Ascending aorta (tissue), 2 donors: Measurements from ENCODE around the gene CGAS. TPM values are rescaled to one million over a fixed set of nuclear protein-coding genes. Genes with fewer than 3 reads are reported as not detected.

Experiments used
- DNase-seq, 2 donors: peaks; one replicate each; pipeline ENCODE4 v3.0.0-alpha.2; 2019; ENCODE audit warnings: low spot score in 2 of 2
- H3K27ac ChIP-seq, 2 donors: fragments of 200-600 bp; sonication (generic); one replicate each; pipeline ENCODE4 v1.5.1; 2016 to 2017; ENCODE audit warnings: mild to moderate bottlenecking in 1 of 2
- H3K27me3 ChIP-seq: fragments of 200-600 bp; sonication (generic); one replicate; pipeline ENCODE4 v1.5.1; 2017
- H3K36me3 ChIP-seq, 2 donors: fragments of 200-600 bp; sonication (generic); one replicate each; pipeline ENCODE4 v1.5.1; 2016
- H3K4me1 ChIP-seq, 2 donors: fragments of 200-600 bp; sonication (generic); one replicate each; pipeline ENCODE4 v1.5.1; 2016 to 2017; ENCODE audit warnings: mild to moderate bottlenecking in 1 of 2
- H3K4me3 ChIP-seq, 2 donors: fragments of 200-600 bp; sonication (generic); one replicate each; pipeline ENCODE4 v1.5.1; 2016 to 2017; ENCODE audit warnings: mild to moderate bottlenecking in 1 of 2
- H3K9me3 ChIP-seq, 2 donors: fragments of 200-600 bp; sonication (generic); one replicate each; pipeline ENCODE4 v1.5.1; 2016
- intact Hi-C: fragments of 100-400 bp; cut with DNase I; formaldehyde crosslinking; loops from one replicate; pipeline ENCODE4 v1.15.1; 2023
- total RNA-seq: library from RNA; depleted of rRNA; stranded (reverse); fragments of >200 nt; gene quantifications from one replicate; pipeline ENCODE4 v1.1.0, GENCODE V29; 2016
- TF ChIP-seq, protein P1 (sequence below), 3 experiments: fragments of 200-600 bp in 2 of 3; fragments of 450-650 bp in 1 of 3; sonication (generic) in 2 of 3; IDR thresholded peaks; one replicate each; pipeline ENCODE4 v1.5.1; 2016 to 2019; ENCODE audit warnings: antibody characterized with exemption in 3 of 3, mild to moderate bottlenecking in 1 of 3, moderate library complexity in 1 of 3

Gene CGAS
- total RNA-seq, 1 donor from 2014 or later: 15.9 TPM

GRCh38 chr6:73418081-73418741, 33.9 kb downstream of the CGAS start:
- H3K4me3 ChIP-seq: no peak overlapping the region
- H3K36me3 ChIP-seq: peaks cover 0 to 6% of the 10 kb centered on the region in 2 donors
- intact Hi-C loops: no loop called here
- H3K4me1 ChIP-seq: no peaks in the 10 kb centered on the region
- TF ChIP-seq, protein P1, sequence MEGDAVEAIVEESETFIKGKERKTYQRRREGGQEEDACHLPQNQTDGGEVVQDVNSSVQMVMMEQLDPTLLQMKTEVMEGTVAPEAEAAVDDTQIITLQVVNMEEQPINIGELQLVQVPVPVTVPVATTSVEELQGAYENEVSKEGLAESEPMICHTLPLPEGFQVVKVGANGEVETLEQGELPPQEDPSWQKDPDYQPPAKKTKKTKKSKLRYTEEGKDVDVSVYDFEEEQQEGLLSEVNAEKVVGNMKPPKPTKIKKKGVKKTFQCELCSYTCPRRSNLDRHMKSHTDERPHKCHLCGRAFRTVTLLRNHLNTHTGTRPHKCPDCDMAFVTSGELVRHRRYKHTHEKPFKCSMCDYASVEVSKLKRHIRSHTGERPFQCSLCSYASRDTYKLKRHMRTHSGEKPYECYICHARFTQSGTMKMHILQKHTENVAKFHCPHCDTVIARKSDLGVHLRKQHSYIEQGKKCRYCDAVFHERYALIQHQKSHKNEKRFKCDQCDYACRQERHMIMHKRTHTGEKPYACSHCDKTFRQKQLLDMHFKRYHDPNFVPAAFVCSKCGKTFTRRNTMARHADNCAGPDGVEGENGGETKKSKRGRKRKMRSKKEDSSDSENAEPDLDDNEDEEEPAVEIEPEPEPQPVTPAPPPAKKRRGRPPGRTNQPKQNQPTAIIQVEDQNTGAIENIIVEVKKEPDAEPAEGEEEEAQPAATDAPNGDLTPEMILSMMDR (IDR thresholded peaks at IDR 0.05): no peak
- no peaks in the 10 kb centered on the region for H3K27me3 ChIP-seq
- H3K9me3 ChIP-seq: no peaks in the 10 kb centered on the region
- DNase-seq: no peak
- no peak overlapping the region for H3K27ac ChIP-seq

GRCh38 chr6:73413102-73413501, 39.0 kb downstream of the CGAS start:
- TF ChIP-seq, protein P1 (IDR thresholded peaks at IDR 0.05): no peak
- Histone ChIP-seq H3K36me3 (no peaks in the 10 kb centered on the region), H3K4me3 (no peak overlapping the region), H3K4me1 (no peaks in the 10 kb centered on the region), H3K27me3 (no peaks in the 10 kb centered on the region), H3K9me3 (no peaks in the 10 kb centered on the region), H3K27ac (no peak overlapping the region)
- no peak for DNase-seq
- intact Hi-C loops: no loop called here

- no peaks in the 10 kb centered on the region for H3K4me1 ChIP-seq
Observed at GRCh38 chr6:73409395-73409794, 42.7 kb downstream of the CGAS start.

DNA sequence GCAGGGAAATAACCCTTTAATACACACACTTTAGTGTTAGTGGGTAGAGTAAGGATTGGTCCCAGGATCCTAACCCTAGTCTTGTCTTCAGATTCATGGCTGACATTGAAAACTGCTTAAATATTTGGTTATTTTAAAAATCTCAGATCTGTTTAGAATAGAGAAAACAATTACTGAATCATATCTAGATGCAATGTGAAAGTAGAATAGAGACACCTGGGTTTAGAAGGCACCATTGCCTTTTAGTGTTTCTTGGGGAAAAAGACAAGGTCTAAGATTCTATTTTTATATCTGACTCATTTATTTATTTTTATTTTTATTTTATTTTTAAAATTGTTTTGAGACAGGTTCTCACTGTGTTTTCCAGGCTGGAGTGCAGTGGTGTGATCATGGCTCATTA, 51.4 kb downstream of the CGAS start:
- H3K9me3 ChIP-seq: no peaks in the 10 kb centered on the region
- H3K4me3 ChIP-seq: no peak overlapping the region
- H3K4me1 ChIP-seq: no peaks in the 10 kb centered on the region
- no peaks in the 10 kb centered on the region for H3K36me3 ChIP-seq
- no peak overlapping the region for H3K27ac ChIP-seq
- TF ChIP-seq, protein P1 (IDR thresholded peaks at IDR 0.05): no peak
- H3K27me3 ChIP-seq: no peaks in the 10 kb centered on the region
- intact Hi-C loops: no loop called here
- no peak for DNase-seq

More at GRCh38 chr6:73409395-73409794, 42.7 kb downstream of the CGAS start:
- intact Hi-C loops: no loop called here
- TF ChIP-seq, protein P1 (IDR thresholded peaks at IDR 0.05): no peak
- Histone ChIP-seq H3K9me3 (no peaks in the 10 kb centered on the region), H3K27ac (no peak overlapping the region), H3K27me3 (no peaks in the 10 kb centered on the region), H3K36me3 (no peaks in the 10 kb centered on the region), H3K4me3 (no peak overlapping the region)
- no peak for DNase-seq

- Histone ChIP-seq H3K4me3 (no peak overlapping the region), H3K36me3 (no peaks in the 10 kb centered on the region), H3K27ac (no peak overlapping the region), H3K27me3 (no peaks in the 10 kb centered on the region), H3K4me1 (no peaks in the 10 kb centered on the region), H3K9me3 (no peaks in the 10 kb centered on the region)
- intact Hi-C loops: no loop called here
- no peak for DNase-seq
- TF ChIP-seq, protein P1 (IDR thresholded peaks at IDR 0.05): no peak
Observed at GRCh38 chr6:73395875-73396274, 56.2 kb downstream of the CGAS start.
